Peyer's patch (tissue), 4 donors: Measurements from ENCODE around the gene CAV1.

Source experiments
- CTCF ChIP-seq, 6 experiments: fragments of 450-650 bp in 4 of 6; fragments of 200-600 bp in 2 of 6; sonication (generic) in 1 of 6; IDR thresholded peaks; one replicate each; pipeline ENCODE4 v1.5.1; 2017 to 2019; ENCODE audit warnings: antibody characterized with exemption in 6 of 6, mild to moderate bottlenecking in 3 of 6, moderate library complexity in 1 of 6
- POLR2A ChIP-seq, 2 donors: fragments of 450-650 bp; IDR thresholded peaks; one replicate each; pipeline ENCODE4 v1.5.1; 2017; ENCODE audit warnings: antibody characterized with exemption in 2 of 2, mild to moderate bottlenecking in 2 of 2, moderate library complexity in 2 of 2

- no peak for TF ChIP-seq CTCF (IDR thresholded peaks at IDR 0.05)
- no peak for TF ChIP-seq POLR2A (IDR thresholded peaks at IDR 0.05)
Measured at GRCh38 chr7:116588225-116588624, 63.4 kb downstream of the CAV1 start.
